OCI-LY7 (cell line): ENCODE results near the gene MISP3. TPM values are rescaled to one million over a fixed set of nuclear protein-coding genes. Genes with fewer than 3 reads are reported as not detected.

ENCODE experiments used
- BruUV-seq: library from RNA; stranded (reverse); fragments of 400-500 nt; replicated peaks from 2 replicates; lab custom pipeline; 2021; lab: Mats Ljungman, UMichigan
- CTCF ChIA-PET: fragments of 300-600 bp; sonication (Branson Sonifier 250); formaldehyde crosslinking; loops from one replicate; lab custom pipeline; 2022; ENCODE audit warnings: antibody characterized with exemption; ENCODE audit not compliant: unreplicated experiment; lab: Charles Lee
- POLR2A ChIA-PET: fragments of 300-600 bp; sonication (Branson Sonifier 250); formaldehyde crosslinking; loops from one replicate; lab custom pipeline; 2022; ENCODE audit warnings: antibody characterized with exemption; lab: Charles Lee
- DNase-seq: peaks from one replicate; pipeline ENCODE4 v3.0.0-alpha.2; 2015; ENCODE audit warnings: low spot score
- H2AFZ ChIP-seq: fragments of 200-600 bp; sonication (generic), shearing (Covaris generic); 2 replicates; pipeline ENCODE4 v1.6.1; 2014; ENCODE audit warnings: mild to moderate bottlenecking, antibody characterized with exemption, low read length, moderate library complexity
- H3K27ac ChIP-seq: fragments of 200-600 bp; sonication (generic); 2 replicates; pipeline ENCODE4 v1.5.1; 2014; ENCODE audit warnings: mixed run types, low read depth, mild to moderate bottlenecking, moderate library complexity, low read length, inconsistent platforms; ENCODE audit not compliant: poor library complexity, severe bottlenecking
- H3K36me3 ChIP-seq: fragments of 200-600 bp; sonication (generic); 2 replicates; pipeline ENCODE4 v1.6.1; 2014; ENCODE audit warnings: mild to moderate bottlenecking, antibody characterized with exemption, low read length, moderate library complexity, mixed read lengths; ENCODE audit not compliant: insufficient read depth
- H3K4me1 ChIP-seq: fragments of 200-600 bp; sonication (generic); 2 replicates; pipeline ENCODE4 v1.5.1; 2014; ENCODE audit warnings: mild to moderate bottlenecking, low read length; ENCODE audit not compliant: insufficient read depth, poor library complexity, severe bottlenecking
- H3K4me2 ChIP-seq: fragments of 200-600 bp; sonication (generic); 2 replicates; pipeline ENCODE4 v1.6.1; 2014; ENCODE audit warnings: mild to moderate bottlenecking, low read length
- H3K4me3 ChIP-seq: fragments of 200-600 bp; sonication (generic); 2 replicates; pipeline ENCODE4 v1.5.1; 2014; ENCODE audit warnings: mild to moderate bottlenecking, low read depth, low read length; ENCODE audit not compliant: poor library complexity, severe bottlenecking
- H3K79me2 ChIP-seq: fragments of 200-600 bp; sonication (generic); 2 replicates; pipeline ENCODE4 v1.6.1; 2016; ENCODE audit warnings: low read depth, mild to moderate bottlenecking, low read length, moderate library complexity, mixed read lengths; ENCODE audit not compliant: insufficient read depth
- H3K9me2 ChIP-seq: fragments of 200-600 bp; sonication (generic); 2 replicates; pipeline ENCODE4 v1.6.1; 2016; ENCODE audit warnings: mild to moderate bottlenecking, low read length, mixed read lengths; ENCODE audit not compliant: insufficient read depth
- H3K9me3 ChIP-seq: fragments of 200-600 bp; sonication (generic); 2 replicates; pipeline ENCODE4 v1.6.1; 2014; ENCODE audit warnings: mild to moderate bottlenecking, mixed run types, low read length, mixed read lengths
- H4K20me1 ChIP-seq: fragments of 200-600 bp; sonication (generic); 2 replicates; pipeline ENCODE4 v1.6.1; 2014; ENCODE audit warnings: mild to moderate bottlenecking, antibody characterized with exemption, low read length, moderate library complexity, mixed read lengths; ENCODE audit not compliant: insufficient read depth
- CTCF ChIP-seq: fragments of 200-600 bp; sonication (generic); conservative IDR thresholded peaks from 2 replicates; pipeline ENCODE4 v1.5.1; 2014; ENCODE audit warnings: mild to moderate bottlenecking, antibody characterized with exemption, low read length, moderate library complexity, mixed read lengths
- EZH2phosphoT487 ChIP-seq: fragments of 200-600 bp; sonication (generic); IDR thresholded peaks from 2 replicates; pipeline ENCODE4 v1.6.1; 2018; ENCODE audit warnings: low read depth, borderline replicate concordance, mild to moderate bottlenecking, mixed run types, antibody characterized with exemption, low read length, moderate library complexity, mixed read lengths
- intact Hi-C: fragments of 100-400 bp; cut with micrococcal nuclease; formaldehyde crosslinking; loops from one replicate; pipeline ENCODE4 v1.10.0; 2022; ENCODE audit not compliant: unreplicated experiment
- total RNA-seq, 2 experiments: library from RNA; depleted of rRNA in 1 of 2; stranded (reverse); fragments of >200 nt in 1 of 2; shearing (Covaris generic) in 1 of 2; gene quantifications; 2 replicates each; pipeline ENCODE4 v1.2.3, GENCODE V29; 2014 to 2022

MISP3 gene
- total RNA-seq, 2 experiments from 2014 or later, result 3.3 to 3.9 TPM

GRCh38 chr19:14058182-14059092, 14.1 kb upstream of the MISP3 start:
- no TSS peak for BruUV-seq
- no peak overlapping the region for H3K4me3 ChIP-seq
- H3K4me1 ChIP-seq, result peaks cover 6% of the 10 kb centered on the region
- no peaks in the 10 kb centered on the region for H3K9me3 ChIP-seq
- H3K27ac ChIP-seq, result no peak overlapping the region
- POLR2A ChIA-PET, result no interaction called here
- intact Hi-C loops, result no loop called here
- no peak overlapping the region for H3K4me2 ChIP-seq
- CTCF ChIA-PET, result interaction anchor here (0.8 kb wide), 1 partner anchor 78 kb away, joined by 3 read pairs; the partner anchor contains the start of gene ASF1B
- no peak overlapping the region for H2AFZ ChIP-seq
- no peaks in the 10 kb centered on the region for H4K20me1 ChIP-seq
- DNase-seq, result no peak
- no peaks in the 10 kb centered on the region for H3K9me2 ChIP-seq
- TF ChIP-seq EZH2phosphoT487, result no peak
- no peak for TF ChIP-seq CTCF
- no peaks in the 10 kb centered on the region for H3K36me3 ChIP-seq
- no peaks in the 10 kb centered on the region for H3K79me2 ChIP-seq

GRCh38 chr19:14059093-14059480, 13.5 kb upstream of the MISP3 start:
- H3K9me2 ChIP-seq, result no peaks in the 10 kb centered on the region
- intact Hi-C loops, result no loop called here
- no peak for TF ChIP-seq EZH2phosphoT487
- TF ChIP-seq CTCF, result peak; percentile 90
- H3K4me1 ChIP-seq, result peaks cover 6% of the 10 kb centered on the region
- no peaks in the 10 kb centered on the region for H3K9me3 ChIP-seq
- ChIA-PET POLR2A (no interaction called here), CTCF (interaction anchor here (0.8 kb wide), 2 partner anchors 77 to 106 kb away, joined by 3 read pairs; partner anchors contain the start of gene ASF1B)
- H3K36me3 ChIP-seq, result no peaks in the 10 kb centered on the region
- no peak overlapping the region for H2AFZ ChIP-seq
- no peak overlapping the region for H3K4me2 ChIP-seq
- DNase-seq, result peak; percentile 47
- no peaks in the 10 kb centered on the region for H4K20me1 ChIP-seq
- no peaks in the 10 kb centered on the region for H3K79me2 ChIP-seq
- BruUV-seq, result no TSS peak
- H3K4me3 ChIP-seq, result no peak overlapping the region
- no peak overlapping the region for H3K27ac ChIP-seq

- POLR2A ChIA-PET, result no interaction called here
- no peak overlapping the region for H3K4me2 ChIP-seq
- TF ChIP-seq EZH2phosphoT487, result no peak
Observed at GRCh38 chr19:14059652-14060155, 12.9 kb upstream of the MISP3 start.

More at GRCh38 chr19:14059652-14060155, 12.9 kb upstream of the MISP3 start:
- Histone ChIP-seq H3K4me3 (no peak overlapping the region), H3K36me3 (no peaks in the 10 kb centered on the region), H2AFZ (no peak overlapping the region), H3K27ac (no peak overlapping the region), H3K4me1 (peaks cover 6% of the 10 kb centered on the region), H4K20me1 (no peaks in the 10 kb centered on the region), H3K79me2 (no peaks in the 10 kb centered on the region), H3K9me2 (no peaks in the 10 kb centered on the region), H3K9me3 (no peaks in the 10 kb centered on the region)
- no TSS peak for BruUV-seq
- CTCF ChIA-PET, result interaction anchor here (0.6 to 0.8 kb wide), 2 partner anchors 9 to 107 kb away, joined by 3 read pairs; no protein-coding TSS in a partner anchor
- intact Hi-C loops, result no loop called here
- DNase-seq, result no peak
